SU-DHL-6 (cell line): Measurements from ENCODE around the gene TNFRSF11A.

ENCODE experiments used
- H2AFZ ChIP-seq: fragments of 200-600 bp; sonication (generic); 2 replicates; pipeline ENCODE4 v1.6.1; 2014; ENCODE audit warnings: low read depth, mild to moderate bottlenecking, moderate library complexity, mixed read lengths, antibody characterized with exemption, low read length; ENCODE audit not compliant: severe bottlenecking
- H3F3A ChIP-seq: fragments of 200-600 bp; shearing (Covaris generic); 2 replicates; pipeline ENCODE4 v1.6.0; 2016; ENCODE audit warnings: antibody characterized with exemption, mild to moderate bottlenecking; ENCODE audit not compliant: insufficient read depth
- H3K27ac ChIP-seq: fragments of 200-600 bp; sonication (generic); 2 replicates; pipeline ENCODE4 v1.5.1; 2016; ENCODE audit warnings: low read depth, mild to moderate bottlenecking, low read length, moderate library complexity, mixed read lengths
- H3K27me3 ChIP-seq: fragments of 200-600 bp; sonication (generic), shearing (Covaris generic); 2 replicates; pipeline ENCODE4 v1.6.0; 2014; ENCODE audit warnings: mild to moderate bottlenecking, low read length
- H3K36me3 ChIP-seq: fragments of 200-600 bp; sonication (generic); 2 replicates; pipeline ENCODE4 v1.6.1; 2014; ENCODE audit warnings: mild to moderate bottlenecking, low read length, mixed read lengths
- H3K4me2 ChIP-seq: fragments of 300-600, 200-600 bp; shearing (Covaris generic), sonication (generic); 2 replicates; pipeline ENCODE4 v1.6.0; 2014; ENCODE audit warnings: low read length, low read depth, mild to moderate bottlenecking; ENCODE audit not compliant: poor library complexity, severe bottlenecking
- H3K4me3 ChIP-seq: fragments of 200-600 bp; sonication (generic); 2 replicates; pipeline ENCODE4 v1.5.1; 2014; ENCODE audit warnings: antibody characterized with exemption, low read length, mild to moderate bottlenecking, mixed read lengths; ENCODE audit not compliant: insufficient read depth, poor library complexity, severe bottlenecking
- H3K79me2 ChIP-seq: fragments of 200-600 bp; sonication (generic); 2 replicates; pipeline ENCODE4 v1.6.1; 2014; ENCODE audit warnings: mild to moderate bottlenecking, low read length, moderate library complexity; ENCODE audit not compliant: insufficient read depth
- H3K9ac ChIP-seq: fragments of 200-600 bp; sonication (generic); 2 replicates; pipeline ENCODE4 v1.7.0; 2014; ENCODE audit warnings: mild to moderate bottlenecking, low read length
- H3K9me2 ChIP-seq: fragments of 200-600 bp; sonication (generic); replicated peaks from 2 replicates; pipeline ENCODE4 v1.6.1; 2014; ENCODE audit warnings: low read length; ENCODE audit not compliant: insufficient read depth
- H3K9me3 ChIP-seq: fragments of 200-600 bp; sonication (generic); 2 replicates; pipeline ENCODE4 v1.6.1; 2014; ENCODE audit warnings: low read length, mixed read lengths; ENCODE audit not compliant: insufficient read depth
- H4K20me1 ChIP-seq: fragments of 200-600 bp; sonication (generic); 2 replicates; pipeline ENCODE4 v1.6.1; 2014; ENCODE audit warnings: low read depth, mild to moderate bottlenecking, antibody characterized with exemption, low read length, moderate library complexity, mixed read lengths
- EZH2phosphoT487 ChIP-seq: fragments of 200-600 bp; sonication (generic), shearing (Covaris generic); conservative IDR thresholded peaks from 2 replicates; pipeline ENCODE4 v1.6.1; 2018; ENCODE audit warnings: mild to moderate bottlenecking, antibody characterized with exemption, low read length, moderate library complexity, mixed read lengths
- TF ChIP-seq, protein P1 (sequence below): fragments of 200-600 bp; sonication (generic); IDR thresholded peaks from one replicate; pipeline ENCODE4 v1.5.1; 2017; ENCODE audit warnings: antibody characterized with exemption, mild to moderate bottlenecking, low read length, moderate library complexity; ENCODE audit not compliant: insufficient read depth, poor library complexity, severe bottlenecking

The TNFRSF11A gene

DNA sequence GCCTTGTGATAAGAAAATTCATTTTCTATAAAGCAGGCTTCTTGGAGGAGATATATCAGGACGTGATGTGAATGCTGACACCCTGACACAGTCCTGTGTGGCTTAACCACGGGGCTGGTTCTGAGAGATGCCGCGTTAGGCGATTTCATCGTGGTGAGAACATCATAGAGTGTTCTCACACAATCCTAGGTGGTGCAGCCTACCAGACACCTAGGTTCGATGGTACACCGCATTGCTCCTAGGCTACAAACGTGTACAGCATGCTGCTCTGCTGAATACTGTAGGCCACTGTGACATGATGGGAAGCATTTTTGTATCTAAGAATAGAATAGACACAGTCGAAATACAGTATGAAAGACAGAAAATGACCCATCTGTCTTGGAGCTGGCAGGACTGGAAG, 82.5 kb downstream of the TNFRSF11A start:
- H3K9me2 ChIP-seq = no peaks in the 10 kb centered on the region
- H3K36me3 ChIP-seq = no peaks in the 10 kb centered on the region
- H4K20me1 ChIP-seq = no peaks in the 10 kb centered on the region
- no peak overlapping the region for H3K4me2 ChIP-seq
- no peak overlapping the region for H2AFZ ChIP-seq
- no peaks in the 10 kb centered on the region for H3K79me2 ChIP-seq
- no peak for TF ChIP-seq EZH2phosphoT487
- TF ChIP-seq, protein P1, sequence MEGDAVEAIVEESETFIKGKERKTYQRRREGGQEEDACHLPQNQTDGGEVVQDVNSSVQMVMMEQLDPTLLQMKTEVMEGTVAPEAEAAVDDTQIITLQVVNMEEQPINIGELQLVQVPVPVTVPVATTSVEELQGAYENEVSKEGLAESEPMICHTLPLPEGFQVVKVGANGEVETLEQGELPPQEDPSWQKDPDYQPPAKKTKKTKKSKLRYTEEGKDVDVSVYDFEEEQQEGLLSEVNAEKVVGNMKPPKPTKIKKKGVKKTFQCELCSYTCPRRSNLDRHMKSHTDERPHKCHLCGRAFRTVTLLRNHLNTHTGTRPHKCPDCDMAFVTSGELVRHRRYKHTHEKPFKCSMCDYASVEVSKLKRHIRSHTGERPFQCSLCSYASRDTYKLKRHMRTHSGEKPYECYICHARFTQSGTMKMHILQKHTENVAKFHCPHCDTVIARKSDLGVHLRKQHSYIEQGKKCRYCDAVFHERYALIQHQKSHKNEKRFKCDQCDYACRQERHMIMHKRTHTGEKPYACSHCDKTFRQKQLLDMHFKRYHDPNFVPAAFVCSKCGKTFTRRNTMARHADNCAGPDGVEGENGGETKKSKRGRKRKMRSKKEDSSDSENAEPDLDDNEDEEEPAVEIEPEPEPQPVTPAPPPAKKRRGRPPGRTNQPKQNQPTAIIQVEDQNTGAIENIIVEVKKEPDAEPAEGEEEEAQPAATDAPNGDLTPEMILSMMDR = no peak
- no peak overlapping the region for H3K9ac ChIP-seq
- H3K4me3 ChIP-seq = no peak overlapping the region
- H3K9me3 ChIP-seq = peaks cover 12% of the 10 kb centered on the region; the same call in 1 of the 2 replicates
- no peak overlapping the region for H3K27ac ChIP-seq
- H3K27me3 ChIP-seq = no peaks in the 10 kb centered on the region
- no peaks in the 10 kb centered on the region for H3F3A ChIP-seq

DNA sequence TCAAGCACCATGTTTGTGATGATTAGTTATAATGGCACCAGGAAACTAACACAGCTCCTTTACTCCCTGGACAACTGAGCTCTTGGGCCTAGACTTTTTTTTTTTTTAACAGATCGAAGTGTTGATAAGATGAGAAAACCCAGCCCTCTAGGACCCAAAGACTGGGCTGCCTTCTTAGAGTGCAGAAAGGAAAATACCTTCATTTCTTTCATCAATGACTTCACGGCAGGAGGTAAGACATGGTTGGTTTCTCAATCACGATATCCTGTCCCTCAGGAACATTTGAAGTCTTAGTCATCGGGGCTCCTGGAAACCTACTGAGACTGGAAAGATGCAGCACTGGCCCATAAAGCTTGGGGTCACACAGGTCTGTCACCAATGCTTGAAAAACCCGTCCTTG, 84.7 kb downstream of the TNFRSF11A start:
- no peak overlapping the region for H3K27ac ChIP-seq
- no peak overlapping the region for H2AFZ ChIP-seq
- peaks cover 12% of the 10 kb centered on the region; the same call in 1 of the 2 replicates for H3K9me3 ChIP-seq
- no peaks in the 10 kb centered on the region for H4K20me1 ChIP-seq
- TF ChIP-seq EZH2phosphoT487 = no peak
- TF ChIP-seq, protein P1 = no peak
- H3K9ac ChIP-seq = no peak overlapping the region
- H3K9me2 ChIP-seq = no peaks in the 10 kb centered on the region
- H3K4me2 ChIP-seq = no peak overlapping the region
- no peaks in the 10 kb centered on the region for H3K27me3 ChIP-seq
- H3K36me3 ChIP-seq = no peaks in the 10 kb centered on the region
- no peaks in the 10 kb centered on the region for H3F3A ChIP-seq
- no peaks in the 10 kb centered on the region for H3K79me2 ChIP-seq
- H3K4me3 ChIP-seq = no peak overlapping the region

DNA sequence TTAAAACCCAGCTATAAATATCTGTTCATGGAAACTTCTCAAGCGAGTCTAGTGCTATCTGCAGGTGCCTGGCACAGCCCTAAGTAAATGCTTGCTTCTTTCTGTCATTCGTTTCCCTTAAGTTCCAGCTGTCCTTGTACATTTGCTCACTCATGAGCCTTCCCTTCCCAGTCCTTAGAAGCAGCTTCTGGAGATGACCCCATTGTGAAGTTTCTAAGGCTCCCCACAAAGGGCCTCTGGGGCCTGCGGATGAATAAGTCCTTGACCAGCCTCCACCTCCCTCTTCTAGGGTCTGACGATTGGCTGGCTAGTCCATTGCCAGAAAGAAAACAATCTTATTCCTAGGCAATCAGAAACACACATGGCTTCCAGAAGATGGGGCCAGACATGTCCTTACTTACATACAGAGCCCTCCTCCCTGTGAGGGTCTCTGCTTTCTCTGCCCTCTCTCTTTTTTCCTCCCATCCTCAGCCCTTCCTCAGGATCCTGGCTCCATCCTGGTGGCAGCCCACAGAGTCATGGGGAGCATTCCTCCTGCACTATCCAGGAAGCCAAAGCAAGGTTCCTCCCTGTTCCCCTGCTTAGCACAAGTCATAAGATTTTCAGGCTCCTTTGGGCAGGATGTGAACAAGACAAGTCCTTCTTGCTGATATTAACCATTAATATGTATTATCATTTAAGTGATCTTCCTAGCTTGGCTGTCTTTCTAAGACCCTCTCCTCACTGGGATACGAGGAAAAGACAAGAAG, 87.3 kb downstream of the TNFRSF11A start:
- no peak overlapping the region for H3K4me2 ChIP-seq
- H3F3A ChIP-seq = no peaks in the 10 kb centered on the region
- no peak overlapping the region for H3K27ac ChIP-seq
- no peaks in the 10 kb centered on the region for H3K9me2 ChIP-seq
- no peaks in the 10 kb centered on the region for H3K79me2 ChIP-seq
- H3K9ac ChIP-seq = no peak overlapping the region
- peaks cover 12% of the 10 kb centered on the region; the same call in 1 of the 2 replicates for H3K9me3 ChIP-seq
- H3K27me3 ChIP-seq = no peaks in the 10 kb centered on the region
- TF ChIP-seq, protein P1 = no peak
- no peak for TF ChIP-seq EZH2phosphoT487
- no peak overlapping the region for H3K4me3 ChIP-seq
- no peak overlapping the region for H2AFZ ChIP-seq
- H4K20me1 ChIP-seq = no peaks in the 10 kb centered on the region
- no peaks in the 10 kb centered on the region for H3K36me3 ChIP-seq
